Activated naive CD4-positive, alpha-beta T cell (primary cell): Measurements from ENCODE around the gene ARMC2.
A peak's percentile ranks its signal among the peaks of the same experiment; 100 is the strongest.
"Not testable (repeated sequence)": the region's sequence is repeated elsewhere in the genome, so short reads cannot be mapped to it uniquely, and the experiment has no call there.

Experiments used
- DNase-seq, 4 experiments: peaks; one replicate each; lab custom pipeline; 2025; lab: John Stamatoyannopoulos, UW

Gene ARMC2

DNA sequence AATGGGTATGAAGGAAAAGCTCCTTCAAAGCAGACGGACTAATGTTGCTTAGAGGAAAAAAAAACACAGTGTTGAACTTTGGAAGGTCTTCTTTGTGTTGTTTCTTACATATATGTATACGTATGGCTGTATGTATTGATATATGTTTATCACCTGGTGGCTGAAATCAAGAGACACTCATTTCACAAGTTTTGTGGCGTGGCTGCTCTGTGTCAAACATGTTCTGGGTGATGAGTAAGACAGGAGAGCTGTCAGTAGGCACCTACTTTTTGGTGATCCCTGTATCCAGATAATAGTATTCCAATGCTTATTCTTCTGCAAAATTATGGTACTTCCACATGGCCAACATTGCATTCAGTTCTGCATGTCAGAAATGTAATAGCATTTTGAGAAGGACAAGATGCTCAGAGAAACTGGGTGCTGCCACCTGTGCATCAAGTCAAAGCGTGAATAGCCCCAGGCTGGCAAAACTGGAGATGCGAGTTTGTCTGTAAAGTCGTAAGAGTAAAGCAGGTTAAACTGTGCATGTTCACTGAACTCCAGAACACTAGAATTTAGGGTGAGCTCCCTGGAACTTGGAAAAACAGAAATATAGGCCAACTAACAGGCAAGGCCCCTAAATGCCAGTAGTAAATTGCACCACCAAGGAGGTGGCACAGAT lies 67.9 kb downstream of the ARMC2 start:
- no peak for DNase-seq

DNA sequence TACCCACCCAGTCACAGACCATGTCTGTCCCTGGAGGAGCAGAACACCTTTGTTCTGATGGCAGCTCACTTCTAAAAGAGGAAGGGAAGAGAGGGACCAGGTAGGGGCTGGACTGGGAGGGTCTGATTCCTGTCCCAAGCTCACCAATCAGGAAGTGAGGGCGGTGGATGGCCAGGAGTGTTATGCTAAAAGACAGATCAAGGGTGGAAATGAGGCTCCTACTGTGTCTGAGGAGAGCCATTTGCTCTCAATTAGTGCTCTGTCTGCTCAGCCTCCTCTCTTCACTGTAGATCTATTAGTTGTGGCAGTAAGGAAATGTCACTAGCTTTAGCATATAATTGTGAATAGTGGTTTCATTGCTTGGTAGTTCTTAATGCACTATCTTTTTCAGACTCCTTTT lies 72.5 kb downstream of the ARMC2 start:
- DNase-seq: no peak

DNA sequence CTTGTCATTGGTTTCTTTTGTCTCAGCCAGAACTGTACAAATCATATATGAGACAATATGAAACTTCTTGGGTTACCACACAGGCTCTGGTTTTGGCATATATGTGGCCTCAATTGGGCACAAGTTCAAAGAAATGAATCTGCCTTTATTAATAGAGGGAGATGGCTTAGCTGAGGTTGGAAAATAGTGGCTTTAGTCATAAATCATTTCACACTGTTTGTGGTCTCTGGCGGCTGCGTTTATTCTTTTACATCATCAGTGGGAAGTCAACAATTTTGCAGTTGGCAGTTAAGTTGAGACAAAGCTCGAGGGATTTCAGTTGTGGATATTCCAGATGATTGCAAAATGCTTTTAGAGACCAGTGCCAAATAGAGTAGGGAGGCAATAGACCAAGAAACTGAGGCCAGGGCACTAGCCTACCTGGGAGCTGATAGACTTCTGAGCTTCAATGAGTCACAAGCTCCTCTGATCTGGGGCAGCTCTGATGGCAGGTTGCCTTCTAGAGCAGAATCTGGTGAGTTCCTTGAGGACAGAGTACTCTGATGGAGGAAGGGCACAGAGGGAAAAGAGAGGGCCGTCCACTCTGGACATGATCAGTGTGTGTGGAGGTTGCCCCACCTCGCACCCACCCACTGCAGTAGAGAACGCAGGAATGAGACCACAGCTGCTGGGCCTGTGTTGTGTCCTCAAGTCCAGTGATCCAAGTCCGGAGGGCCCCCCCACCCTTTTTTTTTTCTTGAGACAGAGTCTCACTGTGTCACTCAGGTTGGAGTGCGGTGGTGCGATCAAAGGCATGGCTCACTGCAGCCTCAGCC lies 73.5 kb downstream of the ARMC2 start:
- DNase-seq: no peak

DNA sequence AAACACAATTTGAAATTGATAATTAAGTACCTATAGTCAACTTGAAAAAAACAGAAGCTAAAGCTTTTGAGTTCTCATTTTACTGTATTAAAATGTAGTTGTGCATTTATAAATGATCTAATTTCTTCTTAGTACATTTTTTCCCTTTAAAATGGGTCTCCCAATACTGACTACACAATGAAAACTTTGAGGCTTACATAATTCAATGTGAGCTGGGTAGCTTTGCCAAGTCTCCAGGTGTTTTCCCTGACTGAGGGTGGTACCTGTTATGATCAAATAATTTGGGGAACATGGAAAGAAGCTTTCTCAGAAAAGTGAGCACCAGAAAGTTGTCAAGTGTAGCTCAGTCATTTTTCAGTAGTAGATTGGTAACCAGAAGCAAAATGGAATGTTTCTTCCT lies 74.3 kb downstream of the ARMC2 start:
- DNase-seq: no peak

DNA sequence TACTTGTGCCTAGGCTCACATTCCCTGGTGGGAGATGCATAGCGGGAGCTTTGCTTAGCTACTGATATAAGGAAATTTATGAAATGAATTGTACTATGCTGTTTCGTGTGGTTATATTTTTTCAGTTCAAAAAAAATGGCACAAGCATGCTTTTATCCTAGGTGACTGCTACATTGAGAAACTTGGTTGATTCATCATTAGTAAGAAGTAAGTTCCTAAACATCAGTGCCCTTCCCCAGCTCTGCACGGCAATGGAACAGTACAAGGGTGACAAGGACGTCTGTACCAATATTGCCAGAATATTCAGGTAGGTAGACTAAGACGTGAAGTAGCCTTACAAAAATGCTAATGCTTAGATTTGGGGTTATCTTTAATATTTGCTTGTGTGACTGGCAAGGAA lies 79.7 kb downstream of the ARMC2 start:
- no peak for DNase-seq

DNA sequence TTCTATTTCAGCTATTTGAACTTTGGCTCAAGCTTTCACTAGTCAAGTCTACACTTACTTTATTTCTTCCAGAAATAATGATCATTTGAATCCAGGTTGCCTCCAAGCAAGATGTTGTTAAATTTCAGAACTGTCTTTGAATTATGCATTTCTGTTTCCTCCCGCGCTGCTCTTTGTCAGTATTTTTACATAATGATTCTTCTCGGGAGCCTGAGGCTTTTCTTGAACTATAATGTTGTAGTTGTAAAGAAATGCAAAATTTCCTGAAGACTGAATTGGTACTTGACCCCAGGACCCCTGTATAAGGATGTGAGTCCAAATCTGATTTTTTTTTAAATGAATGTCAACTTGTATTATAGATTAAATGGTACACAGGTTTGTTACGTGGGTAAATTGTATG lies 80.4 kb downstream of the ARMC2 start:
- DNase-seq: no peak

- DNase-seq: not testable (repeated sequence)
Observed at GRCh38 chr6:108931090-108931489, 82.9 kb downstream of the ARMC2 start.

DNA sequence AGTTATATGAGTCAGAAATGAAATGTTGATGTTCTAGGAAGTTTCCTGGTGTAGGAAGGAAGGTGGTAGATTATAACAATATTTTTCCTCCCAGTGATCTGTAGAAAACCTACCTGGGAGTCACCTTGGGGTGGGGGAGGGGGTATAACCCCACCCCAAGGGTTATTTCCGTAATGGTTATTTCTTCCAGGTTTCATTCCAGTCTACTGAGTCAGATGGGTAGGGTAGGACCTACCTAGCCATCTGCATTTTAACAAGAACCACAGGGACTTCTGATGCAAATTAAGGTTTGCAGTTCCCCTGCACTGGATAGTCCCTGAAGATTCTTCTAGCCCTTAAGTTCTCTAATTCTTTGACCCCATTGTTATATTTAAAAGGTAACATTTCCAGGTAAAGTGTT lies 88.9 kb downstream of the ARMC2 start:
- DNase-seq: no peak

- DNase-seq: no peak
Observed at GRCh38 chr6:108940741-108941140, 92.5 kb downstream of the ARMC2 start.

GRCh38 chr6:108941281-108941680 lies 93.1 kb downstream of the ARMC2 start:
- no peak for DNase-seq

DNA sequence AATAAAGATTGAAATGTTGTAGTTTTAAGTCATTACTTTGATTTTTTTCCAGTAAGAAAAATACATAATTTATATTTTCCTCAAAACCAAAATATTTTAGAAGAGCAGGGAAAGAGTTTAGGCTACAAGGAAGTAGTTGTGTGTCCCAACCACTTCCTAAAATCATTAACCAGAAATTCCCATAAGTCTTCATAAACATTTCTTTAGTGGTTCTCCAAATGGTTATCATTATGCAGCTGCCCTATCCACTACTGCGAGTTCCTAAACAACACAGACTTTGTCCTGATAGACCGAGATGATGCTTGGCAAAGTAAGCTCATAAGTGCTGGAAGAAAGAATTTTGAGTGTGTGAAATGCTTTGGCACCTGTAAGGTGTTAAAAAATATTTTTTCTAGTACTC lies 93.6 kb downstream of the ARMC2 start:
- DNase-seq: no peak

- DNase-seq: peak in 3 of 4 experiments; percentile 5 to 53 (median 43)
Observed at GRCh38 chr6:108942556-108943492, 94.6 kb downstream of the ARMC2 start.

- no peak for DNase-seq
Observed at GRCh38 chr6:108944071-108944470, 95.8 kb downstream of the ARMC2 start.

- DNase-seq: no peak
Observed at GRCh38 chr6:108944707-108945680, 96.8 kb downstream of the ARMC2 start.

GRCh38 chr6:108945681-108946159 lies 97.5 kb downstream of the ARMC2 start:
- DNase-seq: no peak

- DNase-seq: no peak
Observed at GRCh38 chr6:108946695-108947094, 98.5 kb downstream of the ARMC2 start.

DNA sequence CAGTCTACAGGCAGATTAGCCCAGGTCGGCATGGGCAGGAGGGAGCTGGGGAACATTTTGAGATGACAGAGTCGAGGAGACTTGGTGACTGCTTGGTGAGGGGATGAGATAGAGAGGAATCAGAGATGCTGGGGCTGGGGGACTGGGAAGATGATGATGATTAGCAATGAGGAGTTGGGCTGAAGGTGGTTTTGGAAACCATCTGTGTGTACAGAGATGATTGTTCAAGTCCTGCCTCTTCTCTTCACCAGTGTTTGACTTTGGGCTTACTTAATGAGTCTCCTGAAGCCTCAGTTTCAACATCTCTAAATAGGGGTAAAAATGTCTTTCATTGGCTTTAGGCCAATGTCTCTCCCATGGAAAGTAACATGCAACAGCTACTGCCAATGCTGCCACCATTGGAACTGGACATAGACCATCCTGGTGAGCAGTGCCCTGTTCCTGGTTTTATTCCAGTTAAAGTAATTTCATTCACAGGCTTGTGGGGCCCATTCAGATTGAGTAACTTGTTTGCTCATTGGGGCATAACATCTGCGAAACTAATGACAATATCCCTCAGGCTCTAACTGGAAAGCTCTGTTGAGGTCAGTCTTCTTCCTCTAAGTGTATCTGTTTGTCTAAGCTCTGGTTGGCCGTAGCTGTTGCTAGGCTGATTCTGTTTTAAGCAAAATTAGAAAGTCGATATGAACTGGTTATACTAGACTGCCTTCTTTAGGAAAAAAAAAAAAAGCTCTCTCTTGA lies 99.1 kb downstream of the ARMC2 start:
- no peak for DNase-seq

GRCh38 chr6:108948181-108948661 lies 100.0 kb downstream of the ARMC2 start:
- DNase-seq: no peak

DNA sequence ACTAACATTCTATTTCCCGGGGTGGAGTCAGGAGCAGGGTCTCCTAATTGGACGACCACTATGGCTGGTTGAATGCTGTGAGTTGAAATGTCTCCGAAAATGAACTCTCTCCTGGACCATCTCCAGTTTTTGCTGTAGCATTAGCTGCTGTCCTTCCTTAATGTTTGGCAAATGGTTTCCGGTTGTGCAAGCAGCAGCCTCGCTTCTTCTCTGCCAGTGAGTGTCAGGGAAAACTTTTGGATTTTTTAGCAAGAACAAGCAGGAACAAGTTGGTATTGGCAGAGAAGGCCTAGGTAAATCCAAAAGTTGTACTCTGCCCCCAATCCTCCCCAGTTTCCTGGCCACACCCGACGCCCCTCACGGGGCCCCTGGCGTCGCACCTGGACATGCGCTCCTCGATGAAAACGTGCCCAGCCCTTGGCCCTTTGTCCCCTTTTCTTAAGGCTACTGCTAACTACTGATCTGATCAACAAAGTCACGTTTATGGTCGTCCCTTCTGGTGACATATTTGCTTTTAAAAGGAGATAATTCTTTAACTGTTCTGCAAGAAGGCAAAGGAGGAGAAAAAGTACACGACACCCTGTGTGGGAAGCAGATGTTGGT lies 103.2 kb downstream of the ARMC2 start:
- no peak for DNase-seq
